ENCODE results near the gene ATP2C2.

ATP2C2 gene

DNA sequence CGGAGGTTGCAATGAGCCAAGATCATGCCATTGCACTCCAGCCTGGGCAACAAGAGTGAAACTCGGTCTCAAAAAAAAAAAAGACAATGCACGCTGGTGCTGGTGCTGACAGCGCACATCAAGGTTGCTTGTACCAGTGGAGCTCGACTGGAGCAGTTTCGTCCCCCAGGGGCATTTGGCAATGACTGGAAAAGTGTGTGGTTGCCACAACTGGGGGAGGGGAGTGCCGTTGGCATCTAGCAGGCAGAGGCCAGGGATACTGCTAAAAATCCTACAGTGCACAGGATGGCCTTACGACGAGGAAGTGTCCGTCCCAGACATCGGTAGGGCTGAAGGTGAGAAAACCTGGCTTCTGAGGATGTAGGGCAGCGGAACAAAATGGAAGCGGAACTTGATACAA lies 133.7 kb downstream of the ATP2C2 start:
- no peak for DNase-seq

DNA sequence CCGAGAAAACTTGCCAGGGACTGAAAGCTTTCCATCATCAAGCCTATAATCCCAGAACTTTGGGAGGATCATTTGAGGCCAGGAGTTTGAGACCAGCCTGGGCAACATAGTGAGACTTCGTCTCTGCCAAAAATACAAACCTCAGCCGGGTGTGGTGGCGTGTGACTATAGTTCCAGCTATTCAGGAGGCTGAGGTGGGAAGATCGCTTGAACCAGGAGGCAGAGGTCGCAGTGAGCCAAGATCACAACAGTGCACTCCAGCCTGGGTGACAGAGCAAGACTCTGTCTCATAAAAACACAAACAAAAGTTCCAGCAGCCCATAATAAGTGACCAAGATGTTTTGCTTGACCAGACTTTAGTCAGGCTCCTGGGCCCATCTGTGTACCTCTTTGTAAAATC lies 134.2 kb downstream of the ATP2C2 start:
- no peak for DNase-seq

DNA sequence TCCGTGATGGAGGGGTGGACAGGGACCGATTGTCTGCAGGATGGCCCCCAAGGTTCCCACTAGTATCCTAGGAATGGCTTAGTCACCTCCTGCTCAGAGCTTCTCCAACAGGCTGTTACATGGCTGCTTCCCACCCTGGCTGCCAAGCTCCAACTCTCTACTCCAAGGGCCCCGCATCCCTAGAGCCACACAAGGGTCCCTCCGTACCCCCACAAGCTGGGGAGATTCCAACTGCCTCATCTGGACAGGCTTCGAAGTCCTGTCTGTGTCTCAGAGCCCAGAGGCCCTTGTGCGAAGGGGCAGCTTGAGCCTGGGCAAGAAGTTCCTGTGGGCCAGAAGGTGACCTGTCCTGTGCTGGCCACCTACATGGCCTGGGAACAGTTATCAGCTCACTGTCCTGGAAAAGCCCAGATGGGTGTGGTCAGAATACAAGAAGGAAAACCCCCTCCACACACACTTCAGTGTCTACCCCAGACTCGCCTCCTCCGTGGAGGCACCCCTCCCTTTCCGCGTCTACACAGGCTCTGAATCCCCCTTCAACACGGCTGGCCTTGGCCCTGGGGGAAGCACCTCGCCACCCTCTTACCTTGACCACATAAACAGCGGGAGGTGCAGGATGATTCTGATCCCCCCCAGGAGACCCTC lies 135.5 kb downstream of the ATP2C2 start:
- DNase-seq = no peak

DNA sequence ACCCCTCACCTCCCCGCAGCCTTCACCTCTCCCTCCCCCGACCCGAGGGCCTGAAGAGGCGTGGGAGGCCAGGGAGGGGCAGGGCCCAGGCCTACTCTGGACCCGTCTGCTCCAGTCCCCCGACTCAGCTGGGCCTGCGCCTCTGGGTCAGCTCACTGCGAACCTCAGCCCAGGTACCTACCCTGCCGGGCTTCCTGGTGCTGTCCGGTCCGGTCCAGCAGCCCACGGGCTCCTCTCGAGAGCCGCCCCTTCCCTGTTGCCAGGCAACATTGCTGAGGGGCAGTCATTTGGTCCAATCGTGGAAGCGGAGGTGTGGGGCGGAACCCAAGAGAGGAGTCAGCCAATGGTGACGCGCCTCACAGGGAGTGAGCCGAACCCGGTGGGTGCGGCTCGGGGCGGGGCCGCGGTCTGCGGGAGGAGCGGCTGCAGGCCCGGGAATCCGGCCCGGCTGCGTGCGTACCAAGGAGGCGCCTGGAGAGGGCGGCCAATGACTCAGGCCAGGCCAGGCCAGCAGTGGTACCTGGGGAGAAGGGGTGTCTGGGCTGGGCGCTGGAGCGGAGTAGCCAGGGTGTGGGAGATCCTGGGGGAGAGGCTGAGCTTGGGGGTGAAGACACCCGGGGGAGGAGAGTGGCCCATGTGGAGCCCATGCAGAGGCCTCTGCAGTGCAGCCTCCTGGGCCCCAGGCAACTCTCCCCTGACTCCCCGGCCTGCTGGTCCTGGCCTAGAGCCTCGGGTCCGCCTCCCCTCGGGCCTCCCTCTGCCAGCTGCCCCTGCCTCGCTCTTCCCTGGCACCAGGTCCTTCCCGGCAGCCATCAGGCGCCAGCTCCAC lies 136.3 kb downstream of the ATP2C2 start, which contains the start of gene MEAK7:
TSS of gene MEAK7 (minus strand) at position 240 of the 829 bp plus-strand sequence. CDS start 6,573 bp downstream, outside the sequence.
- peak; percentile 95 for DNase-seq

DNA sequence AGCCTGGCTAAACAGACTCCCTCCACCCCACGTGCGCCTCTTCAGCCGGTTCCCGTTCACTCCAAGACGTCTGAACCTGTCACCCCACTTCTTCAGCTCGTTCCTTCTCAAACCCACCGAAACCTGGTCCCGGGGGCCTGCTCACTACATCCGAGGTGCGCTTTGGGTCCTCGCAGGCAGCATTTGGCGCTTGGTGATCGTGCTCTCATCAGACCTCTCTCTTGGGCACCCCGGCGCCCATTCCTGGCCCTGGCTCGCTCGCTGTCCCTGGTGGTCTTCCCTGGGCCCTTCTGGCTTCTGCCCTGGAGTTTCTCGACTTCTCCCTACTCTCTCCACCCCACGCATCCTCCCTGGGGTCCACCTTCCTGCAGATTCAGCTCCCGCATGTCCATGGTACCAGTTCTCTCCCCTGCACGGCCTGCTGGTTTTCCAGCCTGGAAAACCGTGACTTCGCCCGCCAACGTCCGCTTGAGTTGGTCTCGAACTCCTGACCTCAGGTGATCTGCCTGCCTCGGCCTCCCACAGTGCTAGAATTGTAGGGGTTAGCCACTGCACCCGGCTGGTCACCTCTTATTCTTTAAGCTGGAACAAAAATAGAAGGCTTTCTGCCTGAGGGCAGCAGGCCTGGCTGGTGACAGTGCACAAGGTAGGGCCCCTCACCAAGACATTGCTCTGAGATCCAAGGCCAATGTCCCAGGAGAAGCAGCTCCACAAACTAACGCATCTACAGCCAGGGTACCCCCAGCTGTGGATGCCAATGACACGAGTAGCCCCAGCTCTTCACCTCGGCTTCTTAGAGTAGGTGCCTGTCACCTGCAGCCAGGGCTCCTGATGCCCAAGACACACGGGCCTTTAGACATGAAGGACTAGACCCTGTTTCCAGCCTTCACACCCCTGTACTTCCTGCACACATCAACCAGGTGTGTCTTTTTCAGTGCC lies 137.2 kb downstream of the ATP2C2 start:
- no peak for DNase-seq

DNA sequence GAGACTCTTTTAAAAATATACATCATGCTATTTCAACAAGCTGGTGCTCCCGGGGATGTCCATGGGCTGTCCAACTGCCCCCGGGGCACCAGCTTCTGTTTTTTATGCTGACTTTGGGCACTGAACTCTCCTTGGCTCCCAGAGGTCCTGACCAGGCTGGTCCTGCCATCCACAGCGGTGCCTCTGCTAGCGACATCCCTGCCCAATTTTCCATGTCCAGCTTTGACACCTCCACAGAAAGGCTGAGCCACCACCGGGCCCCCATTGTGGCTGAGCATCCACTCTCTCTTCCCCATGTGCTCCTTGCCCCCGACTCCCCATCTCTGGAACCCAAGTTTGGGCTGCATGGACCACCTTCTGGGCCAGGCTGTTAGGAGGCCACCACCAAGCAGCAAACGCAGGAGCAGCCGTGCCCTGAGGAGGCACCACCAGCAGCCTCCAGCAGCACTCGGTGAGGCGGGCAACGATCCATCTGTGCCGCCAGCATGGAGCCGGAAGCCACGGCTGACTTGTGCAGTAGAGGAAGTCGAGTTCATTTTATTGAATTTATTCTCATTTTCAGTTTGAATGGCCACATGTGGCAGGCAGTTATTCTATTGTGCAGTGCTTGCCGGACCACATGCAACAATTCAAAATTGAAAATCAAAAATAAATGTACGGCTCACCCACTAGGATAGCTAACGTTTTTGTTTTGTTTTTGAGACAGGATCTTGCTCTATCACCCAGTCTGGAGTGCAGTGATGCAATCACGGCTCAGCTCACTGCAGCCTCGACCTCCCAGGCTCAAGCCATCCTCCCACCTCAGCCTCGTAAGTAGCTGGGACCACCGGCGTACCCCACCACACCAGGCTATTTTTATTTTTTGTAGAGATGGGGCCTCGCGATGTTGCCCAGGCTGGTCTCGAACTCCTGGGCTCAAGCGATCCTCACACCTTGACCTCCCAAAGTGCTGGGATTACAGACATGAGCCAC lies 139.0 kb downstream of the ATP2C2 start:
- no peak for DNase-seq

DNA sequence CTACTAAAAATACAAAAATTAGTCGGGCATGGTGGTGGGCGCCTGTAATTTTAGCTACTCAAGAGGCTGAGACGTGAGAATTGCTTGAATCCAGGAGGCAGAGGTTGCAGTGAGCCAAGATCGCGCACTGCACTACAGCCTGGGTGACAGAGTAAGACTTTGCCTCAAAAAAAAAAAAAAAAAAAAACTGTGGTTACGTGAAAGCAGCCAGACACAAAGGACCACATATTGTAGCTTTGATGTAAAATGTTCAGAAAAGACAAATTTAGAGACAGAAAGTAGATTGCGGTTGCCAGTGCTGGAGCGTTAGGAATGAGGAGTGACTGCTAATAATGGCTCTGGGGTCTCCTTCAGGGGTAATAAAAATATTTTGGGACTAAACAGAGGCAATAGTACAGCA lies 140.2 kb downstream of the ATP2C2 start:
- no peak for DNase-seq

DNA sequence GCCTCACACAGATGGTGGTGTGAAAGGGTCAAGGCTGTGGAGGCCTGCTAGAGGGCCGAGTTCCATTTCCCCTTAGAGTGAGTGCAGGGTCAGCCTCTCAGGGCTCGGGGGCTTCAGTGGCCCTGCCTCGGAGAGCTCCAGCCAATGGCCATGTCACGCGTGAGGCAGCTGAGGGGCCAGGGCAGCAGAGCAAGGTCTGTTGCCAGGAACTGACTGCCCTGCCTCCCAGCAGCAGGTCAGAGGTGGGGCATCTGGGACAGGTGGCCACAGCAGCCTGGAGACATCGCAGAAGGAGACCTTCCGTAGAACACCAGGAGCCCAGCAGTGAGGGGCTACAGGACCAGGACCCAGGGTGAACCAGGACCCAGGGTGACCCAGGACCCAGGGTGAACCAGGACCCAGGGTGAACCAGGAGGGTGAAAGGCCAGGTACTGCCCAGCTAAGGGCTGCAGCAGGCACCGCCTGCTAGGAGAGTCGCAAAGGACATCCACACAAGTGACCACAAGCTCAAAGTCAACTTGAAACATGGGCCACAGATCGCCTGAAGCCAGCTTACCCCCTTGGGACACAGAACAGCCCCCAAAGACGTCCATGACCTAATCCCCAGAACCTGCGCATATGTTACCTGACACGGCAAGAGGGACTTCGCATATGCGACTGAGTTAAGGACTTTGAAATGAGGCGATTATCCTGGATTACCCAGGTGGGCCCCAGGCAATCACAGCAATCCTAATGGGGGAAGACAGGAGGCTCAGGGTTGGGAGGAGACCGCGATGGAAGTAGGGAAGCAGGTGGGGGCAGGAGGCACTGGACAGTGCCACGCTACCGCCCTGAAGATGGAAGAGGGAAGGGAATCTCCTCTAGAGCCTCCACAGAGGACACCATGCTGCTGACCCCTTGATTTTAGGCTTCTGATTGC lies 141.0 kb downstream of the ATP2C2 start:
- no peak for DNase-seq

DNA sequence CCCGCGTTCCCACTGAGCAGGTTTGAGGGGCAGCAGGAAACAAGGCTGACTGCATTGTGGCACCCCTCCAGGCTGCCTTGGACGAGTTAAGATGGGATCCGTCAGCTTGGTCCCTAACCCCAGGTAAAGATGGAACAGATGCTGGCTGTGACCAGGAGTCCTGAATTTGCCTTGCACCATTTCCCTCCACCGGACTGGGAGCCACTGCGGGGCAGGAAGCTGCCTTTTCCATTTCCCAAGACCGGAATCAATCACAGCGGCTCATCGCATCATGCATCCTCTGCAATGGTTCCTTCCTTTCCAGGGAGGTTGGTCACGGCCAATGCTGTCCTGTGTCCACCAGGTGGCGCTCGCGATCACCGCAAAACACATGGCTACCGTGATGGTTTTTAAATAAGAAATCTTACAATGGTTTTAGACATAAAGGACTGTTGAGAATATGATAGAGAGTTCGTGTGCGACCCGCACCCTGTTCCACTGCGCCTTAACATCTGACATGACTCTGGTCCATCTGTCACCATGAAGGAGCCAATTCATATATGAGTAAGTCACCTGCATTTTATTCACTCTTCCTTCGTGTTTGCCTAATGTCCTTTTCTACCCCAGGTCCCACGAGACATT lies 143.0 kb downstream of the ATP2C2 start:
- DNase-seq = peak; percentile 76

DNA sequence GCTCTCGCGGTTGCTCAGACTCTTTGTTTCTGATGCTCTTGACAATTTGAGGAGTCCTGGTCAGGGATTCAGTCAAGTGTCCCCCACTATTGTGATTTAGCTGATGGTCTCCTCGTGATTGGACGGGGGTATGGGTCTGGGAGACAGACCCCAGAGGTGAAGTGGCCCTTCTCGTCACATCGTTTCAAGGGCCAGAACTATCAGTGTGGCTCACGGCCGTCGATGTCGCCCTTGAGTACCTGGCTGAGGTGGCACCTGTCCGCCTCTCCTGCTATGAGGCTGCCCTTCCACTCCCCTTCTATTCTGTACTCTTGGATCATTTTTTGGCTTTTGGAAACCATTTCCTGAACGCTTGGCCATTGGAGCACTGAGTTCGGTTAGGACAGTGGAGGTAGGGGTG lies 143.5 kb downstream of the ATP2C2 start:
- DNase-seq = no peak

DNA sequence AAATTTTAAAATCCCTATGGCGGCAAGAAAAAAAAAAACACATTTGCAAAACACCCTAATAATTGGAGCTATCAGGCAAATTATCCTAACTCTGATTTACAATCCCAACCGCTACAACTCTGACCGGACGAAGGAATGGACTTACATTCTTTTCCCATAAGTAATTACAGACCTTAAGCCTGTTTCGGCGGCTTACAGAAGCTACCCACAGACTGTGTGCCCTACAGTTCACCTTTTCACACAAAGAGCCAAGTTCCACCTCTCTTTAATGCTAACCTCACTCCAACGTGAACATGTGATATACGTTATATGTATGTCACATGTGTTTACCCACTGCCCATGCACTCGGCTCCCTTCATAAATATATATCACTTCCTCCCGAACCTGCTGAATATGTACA lies 144.8 kb downstream of the ATP2C2 start:
- DNase-seq = no peak

DNA sequence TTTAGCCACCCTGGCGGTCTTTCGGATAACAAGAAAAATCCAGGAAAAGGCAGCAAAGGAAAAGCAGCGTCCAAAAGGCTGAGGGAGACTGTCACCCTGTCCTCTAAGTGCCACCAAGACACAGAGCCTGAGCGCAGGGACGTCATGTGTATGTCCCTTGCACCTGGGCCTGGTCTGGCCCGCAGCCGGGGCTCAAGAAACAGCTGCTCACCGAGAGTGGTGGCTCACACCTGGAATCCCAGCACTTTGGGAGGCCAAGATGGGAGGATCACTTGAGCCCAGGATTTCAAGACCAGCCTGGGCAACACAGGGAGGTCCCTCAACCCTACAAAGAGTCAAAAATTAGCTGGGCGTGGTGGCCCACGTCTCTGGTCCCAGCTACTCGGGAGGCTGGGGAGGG lies 145.3 kb downstream of the ATP2C2 start:
- DNase-seq = no peak
